Measurements from ENCODE around the gene WWC2.

WWC2 gene

DNA sequence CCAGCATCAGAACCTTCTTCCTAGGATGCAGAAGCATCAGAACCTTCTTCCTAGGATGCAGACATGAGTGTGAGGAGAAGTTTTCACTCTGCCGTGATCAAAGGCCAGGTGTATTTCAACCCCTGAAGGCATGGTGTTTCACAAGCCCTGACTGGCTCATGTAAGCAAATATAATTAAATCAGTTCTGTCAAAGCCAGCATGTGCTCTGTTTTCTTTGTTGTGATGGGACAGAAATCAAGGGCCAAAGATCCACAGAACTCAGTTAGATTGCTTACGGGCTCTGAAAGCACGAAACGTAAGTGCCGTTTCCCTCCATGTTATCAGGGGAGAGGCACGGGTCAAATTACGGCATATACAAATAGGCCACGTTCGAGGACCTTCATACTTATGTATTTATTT is 255.2 kb downstream of the WWC2 start:
- in situ Hi-C loops (cut with MboI; ENCODE audit: low pct_unique_long_range_greater_than_20kb, low sequenced_read_pairs, unreplicated experiment): no loop called here
- TF ChIP-seq, protein P1, sequence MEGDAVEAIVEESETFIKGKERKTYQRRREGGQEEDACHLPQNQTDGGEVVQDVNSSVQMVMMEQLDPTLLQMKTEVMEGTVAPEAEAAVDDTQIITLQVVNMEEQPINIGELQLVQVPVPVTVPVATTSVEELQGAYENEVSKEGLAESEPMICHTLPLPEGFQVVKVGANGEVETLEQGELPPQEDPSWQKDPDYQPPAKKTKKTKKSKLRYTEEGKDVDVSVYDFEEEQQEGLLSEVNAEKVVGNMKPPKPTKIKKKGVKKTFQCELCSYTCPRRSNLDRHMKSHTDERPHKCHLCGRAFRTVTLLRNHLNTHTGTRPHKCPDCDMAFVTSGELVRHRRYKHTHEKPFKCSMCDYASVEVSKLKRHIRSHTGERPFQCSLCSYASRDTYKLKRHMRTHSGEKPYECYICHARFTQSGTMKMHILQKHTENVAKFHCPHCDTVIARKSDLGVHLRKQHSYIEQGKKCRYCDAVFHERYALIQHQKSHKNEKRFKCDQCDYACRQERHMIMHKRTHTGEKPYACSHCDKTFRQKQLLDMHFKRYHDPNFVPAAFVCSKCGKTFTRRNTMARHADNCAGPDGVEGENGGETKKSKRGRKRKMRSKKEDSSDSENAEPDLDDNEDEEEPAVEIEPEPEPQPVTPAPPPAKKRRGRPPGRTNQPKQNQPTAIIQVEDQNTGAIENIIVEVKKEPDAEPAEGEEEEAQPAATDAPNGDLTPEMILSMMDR (IDR thresholded peaks at IDR 0.05; ENCODE audit: extremely low read depth, insufficient read depth, missing control alignments): no peak
- no peak for DNase-seq (ENCODE audit: low spot score)

DNA sequence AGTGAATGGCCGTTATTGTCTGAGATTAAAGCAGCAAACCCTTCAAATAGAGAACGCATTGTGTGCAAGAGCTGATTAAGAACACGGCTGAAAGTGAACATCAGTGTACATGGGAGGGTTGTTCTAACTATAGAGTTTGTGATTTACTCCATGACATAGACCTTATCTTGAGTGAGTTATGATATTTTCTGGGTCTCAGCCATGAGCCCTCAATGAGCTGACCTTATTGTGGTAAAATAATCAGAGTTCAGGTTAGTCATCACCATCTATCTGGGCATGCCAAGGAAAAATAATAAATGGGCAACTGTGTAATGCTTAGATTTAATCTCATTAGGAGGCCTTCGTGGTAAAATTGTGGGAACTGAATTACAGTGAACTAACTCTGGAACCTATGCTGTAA is 256.3 kb downstream of the WWC2 start:
- DNase-seq (ENCODE audit: low spot score): no peak
- in situ Hi-C loops (cut with MboI; ENCODE audit: low pct_unique_long_range_greater_than_20kb, low sequenced_read_pairs, unreplicated experiment): no loop called here
- TF ChIP-seq, protein P1 (IDR thresholded peaks at IDR 0.05; ENCODE audit: extremely low read depth, insufficient read depth, missing control alignments): no peak

DNA sequence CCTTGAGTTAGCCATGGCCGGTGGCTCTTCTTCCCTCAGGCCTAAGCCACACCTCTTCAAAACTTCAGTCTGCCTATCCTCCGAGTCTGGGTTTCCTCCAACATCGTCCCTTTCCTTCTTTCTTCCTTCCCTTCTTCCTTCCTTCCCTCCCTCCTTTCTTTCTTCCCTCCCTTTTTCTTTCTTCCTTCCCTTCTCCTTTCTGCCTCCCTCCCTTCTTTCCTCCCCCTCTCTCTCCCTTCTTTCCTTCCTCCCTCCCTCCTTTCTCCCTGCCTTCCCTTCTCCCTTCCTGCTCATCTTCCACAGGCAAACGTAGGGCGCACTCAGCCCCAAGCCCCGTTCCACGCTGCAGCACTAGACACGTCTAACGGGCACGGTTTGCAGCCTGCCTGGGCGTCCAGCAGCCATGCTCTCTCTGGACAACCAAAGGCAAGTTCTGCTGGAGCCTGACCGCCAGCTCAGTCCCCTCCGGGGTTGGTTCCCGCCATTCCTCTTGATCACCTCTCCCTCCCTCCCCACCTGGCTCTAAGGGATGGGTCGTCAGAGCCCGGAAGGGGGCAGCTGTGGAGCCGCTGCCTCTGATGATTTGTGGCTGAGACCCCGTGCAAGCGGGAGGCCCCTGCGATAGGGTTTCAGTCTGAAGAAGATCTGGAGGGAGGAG is 257.2 kb downstream of the WWC2 start:
- no peak for DNase-seq (ENCODE audit: low spot score)

DNA sequence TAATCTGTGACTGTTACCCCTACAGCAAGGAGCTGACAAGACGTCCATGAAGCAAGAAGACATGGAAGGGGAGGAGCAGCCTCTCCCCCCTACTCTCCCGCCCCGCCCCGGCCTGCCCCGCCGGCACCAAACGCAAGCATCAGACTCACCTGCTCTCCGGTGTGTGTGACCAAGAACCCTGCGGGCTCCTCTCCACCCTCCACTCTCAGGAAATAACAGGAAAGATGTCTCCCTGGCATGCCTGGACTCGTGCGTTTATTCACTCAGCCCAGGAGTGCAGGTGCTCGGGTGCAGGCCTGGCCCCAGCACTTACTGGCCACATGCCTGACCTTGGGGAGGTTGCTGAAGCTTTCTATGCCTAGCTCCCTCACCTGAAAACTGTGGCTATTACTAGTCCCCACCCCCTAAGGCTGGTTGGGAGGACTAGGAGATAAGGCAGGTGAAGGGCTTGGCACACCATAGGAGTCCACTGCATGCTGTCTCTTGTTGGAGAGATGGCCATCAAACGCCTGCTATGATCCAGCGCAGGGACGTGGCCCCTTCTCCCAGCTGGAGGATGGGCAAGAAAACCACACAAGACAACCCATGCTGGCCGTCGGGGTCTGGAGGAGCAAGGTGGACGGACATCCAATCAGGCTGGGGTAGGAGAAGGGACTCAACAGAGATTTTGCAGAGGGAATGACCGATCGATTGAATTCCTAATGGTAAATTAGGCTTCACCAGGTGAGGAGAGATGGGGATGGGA is 258.0 kb downstream of the WWC2 start:
- TF ChIP-seq, protein P1 (IDR thresholded peaks at IDR 0.05; ENCODE audit: extremely low read depth, insufficient read depth, missing control alignments): no peak
- no peak for DNase-seq (ENCODE audit: low spot score)
- in situ Hi-C loops (cut with MboI; ENCODE audit: low pct_unique_long_range_greater_than_20kb, low sequenced_read_pairs, unreplicated experiment): no loop called here

More for the DNA sequence above, 257.2 kb downstream of the WWC2 start:
- in situ Hi-C loops (cut with MboI; ENCODE audit: low pct_unique_long_range_greater_than_20kb, low sequenced_read_pairs, unreplicated experiment): no loop called here
- TF ChIP-seq, protein P1 (IDR thresholded peaks at IDR 0.05; ENCODE audit: extremely low read depth, insufficient read depth, missing control alignments): no peak

DNA sequence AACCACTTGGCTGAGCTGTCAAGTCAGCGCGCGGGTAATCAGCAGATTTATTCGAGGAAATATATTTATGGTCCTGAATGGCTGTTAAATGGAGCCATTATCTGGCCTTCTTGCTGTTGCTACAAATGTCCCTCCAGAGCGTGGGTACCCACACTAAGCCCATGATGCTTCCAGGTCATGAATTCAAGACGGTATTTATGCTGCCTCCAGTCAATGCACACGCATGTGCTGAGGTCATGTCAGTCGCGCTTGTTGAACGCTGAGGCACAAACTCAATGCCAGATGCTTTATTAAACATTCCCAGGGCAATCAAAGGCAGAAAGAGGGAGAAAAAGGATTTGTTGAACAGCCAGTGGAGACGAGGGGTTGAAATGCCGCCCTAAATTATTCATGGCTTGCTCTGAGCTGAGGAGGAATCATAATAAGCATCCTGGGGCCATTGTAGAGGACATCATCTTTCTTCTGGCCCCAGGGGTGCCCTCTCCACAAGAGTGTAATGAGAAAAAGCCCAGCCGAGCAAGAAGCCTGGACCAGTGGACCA is 259.2 kb downstream of the WWC2 start:
- DNase-seq (ENCODE audit: low spot score): no peak
- TF ChIP-seq, protein P1 (IDR thresholded peaks at IDR 0.05; ENCODE audit: extremely low read depth, insufficient read depth, missing control alignments): no peak
- in situ Hi-C loops (cut with MboI; ENCODE audit: low pct_unique_long_range_greater_than_20kb, low sequenced_read_pairs, unreplicated experiment): no loop called here

DNA sequence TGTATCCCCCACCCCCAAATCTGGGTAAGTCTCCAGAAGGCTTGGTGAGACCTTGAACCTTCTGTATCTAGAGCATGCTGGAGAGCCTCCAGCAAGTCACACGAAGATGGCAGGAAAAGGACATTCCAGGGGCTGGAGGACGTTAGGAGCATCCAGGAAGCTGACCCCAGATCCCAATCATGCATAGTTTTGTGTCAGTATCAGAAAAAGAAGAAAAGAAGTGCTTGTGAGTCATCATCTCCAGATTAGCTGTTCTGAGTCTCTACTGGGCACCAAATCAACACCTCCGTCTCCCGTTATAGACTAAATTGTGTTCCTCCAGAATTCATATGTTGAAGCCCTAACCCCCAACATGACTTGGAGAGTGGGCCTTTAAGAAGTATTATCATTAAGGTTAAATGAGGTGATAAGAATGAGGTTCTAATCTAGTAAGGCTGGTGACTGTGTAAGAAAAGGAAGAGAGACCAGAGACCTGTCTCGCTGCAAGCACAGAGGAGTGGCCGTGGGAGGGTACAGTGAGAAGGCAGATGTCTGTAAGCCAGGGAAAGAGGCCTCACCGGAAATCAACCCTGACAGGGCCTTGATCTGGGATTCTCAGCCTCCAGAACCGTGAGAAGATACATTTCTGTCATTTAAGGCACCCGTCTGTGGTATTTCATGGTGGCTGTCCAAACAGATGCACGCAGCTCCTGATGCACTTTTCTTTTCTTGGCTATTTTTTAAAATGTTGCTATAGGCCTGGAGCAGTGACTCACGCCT is 261.3 kb downstream of the WWC2 start:
- no peak for DNase-seq (ENCODE audit: low spot score)
- TF ChIP-seq, protein P1 (IDR thresholded peaks at IDR 0.05; ENCODE audit: extremely low read depth, insufficient read depth, missing control alignments): no peak
- in situ Hi-C loops (cut with MboI; ENCODE audit: low pct_unique_long_range_greater_than_20kb, low sequenced_read_pairs, unreplicated experiment): no loop called here
